HL-60/S4 treated with retinoic acid at 250 ng/mL for 4 days and 3 days (cell line): ENCODE data around the gene GIPC3.
"Not testable (repeated sequence)": the region's sequence is repeated elsewhere in the genome, so short reads cannot be mapped to it uniquely, and the experiment has no call there.

Experiments
- in situ Hi-C: fragments of 300-500 bp; cut with MboI; formaldehyde crosslinking; loops from 2 replicates; pipeline ENCODE4 v1.7.0; 2022; ENCODE audit warnings: low sequenced_read_pairs

Gene GIPC3

GRCh38 chr19:3615524-3616135 is 30.4 kb downstream of the GIPC3 start:
- in situ Hi-C loops = no loop called here

- in situ Hi-C loops = no loop called here
Observed at GRCh38 chr19:3617463-3617862, 32.2 kb downstream of the GIPC3 start.

- in situ Hi-C loops = no loop called here
Observed at GRCh38 chr19:3618144-3618810, 33.0 kb downstream of the GIPC3 start.

DNA sequence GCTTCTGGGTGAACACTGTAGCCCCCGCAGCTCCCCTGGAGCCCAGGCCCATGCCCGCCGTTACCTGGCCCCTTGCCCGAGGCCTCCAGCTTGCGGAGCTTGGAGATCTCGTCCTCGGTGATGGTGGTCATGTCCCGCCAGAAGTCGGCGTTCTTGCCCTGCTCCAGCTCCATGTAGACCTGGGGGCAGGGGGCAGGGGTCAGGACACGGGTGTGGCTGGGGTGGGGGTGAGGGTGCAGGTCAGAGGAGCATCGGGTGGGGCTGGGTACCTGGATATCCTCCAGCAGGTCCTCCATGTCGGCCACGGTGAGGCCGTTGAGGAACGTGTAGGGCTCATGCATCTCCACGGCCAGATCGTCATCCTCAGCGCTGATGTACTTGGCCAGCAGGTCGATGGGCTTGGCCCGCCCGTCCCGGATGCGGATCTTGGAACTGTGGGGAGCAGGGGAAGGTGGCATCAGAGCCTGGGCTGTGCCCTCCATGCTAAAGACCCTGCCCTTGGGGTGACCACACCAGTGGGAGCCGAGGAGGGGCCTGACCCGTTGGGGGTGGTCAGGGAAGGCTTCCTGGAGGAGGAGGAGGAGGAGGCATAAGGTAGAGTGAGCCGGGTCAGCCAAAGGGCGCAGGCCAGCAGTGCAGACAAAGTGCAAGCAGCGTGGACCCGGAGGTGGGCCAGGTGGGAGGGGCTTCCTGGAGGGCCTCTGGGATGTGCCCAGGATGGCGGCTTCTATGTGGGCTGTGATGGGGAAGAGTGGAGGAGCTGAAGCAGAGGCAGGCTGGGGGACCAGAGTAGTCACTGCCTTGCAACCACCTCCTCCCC is 33.7 kb downstream of the GIPC3 start:
- in situ Hi-C loops = no loop called here

DNA sequence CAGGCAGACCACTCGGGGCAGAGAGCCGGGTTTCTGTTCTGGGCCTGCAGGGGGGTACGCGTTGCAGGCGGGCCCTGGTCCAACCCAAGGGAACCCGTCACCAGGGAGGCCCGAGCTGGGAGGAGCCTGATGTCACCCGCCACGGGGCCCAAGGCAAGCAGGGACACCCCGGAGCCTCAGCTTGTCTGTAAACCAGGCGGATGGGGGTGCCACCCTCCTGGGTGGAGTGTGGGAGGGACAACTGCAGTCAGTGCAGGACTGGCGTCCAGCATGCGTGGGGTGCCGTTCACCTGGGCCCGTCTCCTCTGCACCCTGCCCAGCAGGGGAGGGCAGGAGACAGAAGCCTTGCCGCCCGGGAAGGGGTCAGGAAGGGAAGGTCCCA is 34.3 kb downstream of the GIPC3 start:
- in situ Hi-C loops = no loop called here

- in situ Hi-C loops = no loop called here
Observed at GRCh38 chr19:3620145-3620816, 35.0 kb downstream of the GIPC3 start.

GRCh38 chr19:3620817-3621547 is 35.7 kb downstream of the GIPC3 start:
- in situ Hi-C loops = no loop called here

DNA sequence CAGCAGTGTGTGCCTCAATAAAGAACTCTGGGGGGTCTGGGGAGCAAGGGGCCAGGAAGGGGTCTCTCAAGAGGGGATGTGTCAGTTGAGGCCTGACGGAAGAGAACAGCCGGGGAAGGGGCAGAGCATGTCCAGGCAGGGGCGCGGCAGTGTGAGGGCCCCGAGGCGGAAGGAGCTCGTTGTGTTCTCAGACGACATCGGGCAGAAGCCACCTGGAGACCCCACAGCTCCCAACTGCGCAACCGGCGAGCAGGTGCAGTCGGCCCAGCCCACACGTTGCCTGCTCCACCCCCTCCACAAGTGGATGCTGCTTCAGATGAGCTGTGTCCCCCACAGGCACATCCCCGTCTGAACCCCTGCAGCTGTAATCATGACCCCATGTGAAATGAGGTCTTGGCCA is 36.4 kb downstream of the GIPC3 start:
- in situ Hi-C loops = no loop called here

DNA sequence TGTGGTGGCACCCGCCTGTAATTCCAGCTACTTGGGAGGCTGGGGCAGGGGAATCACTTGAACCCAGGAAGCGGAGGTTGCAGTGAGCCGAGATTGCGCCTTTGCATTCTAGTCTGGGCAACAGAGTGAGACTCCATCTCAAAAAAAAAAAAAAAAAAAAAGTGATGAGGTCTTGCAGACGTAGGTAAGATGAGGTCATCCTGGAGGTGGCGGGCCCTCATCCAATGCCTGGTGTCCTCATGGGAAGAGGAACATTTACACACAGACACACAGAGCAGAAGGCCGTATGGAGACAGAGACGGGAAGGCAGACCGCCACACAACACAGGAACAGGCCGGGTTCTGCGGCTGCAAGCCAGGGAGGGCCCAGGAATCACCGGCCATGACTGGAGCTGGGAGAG is 36.9 kb downstream of the GIPC3 start:
- in situ Hi-C loops = no loop called here

DNA sequence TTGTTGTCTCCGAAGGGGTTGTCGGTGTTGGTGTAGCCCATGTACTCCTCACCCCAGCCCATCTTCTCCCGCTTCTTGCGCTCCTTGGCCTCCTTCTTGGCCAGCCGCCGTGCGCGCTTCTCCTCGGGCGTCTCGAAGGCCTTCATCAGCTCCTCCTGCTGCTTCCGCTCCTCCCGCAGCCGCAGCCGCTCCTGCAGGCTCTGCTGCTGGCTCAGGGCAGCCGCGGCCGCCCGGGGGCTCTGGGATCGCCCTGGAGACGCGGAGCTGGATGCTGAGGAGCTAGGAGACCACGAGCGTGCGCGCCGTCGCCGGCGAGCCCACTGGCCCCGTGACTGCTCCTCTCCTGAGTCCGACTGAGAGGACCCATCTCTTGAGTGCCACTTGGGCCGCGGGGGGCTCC is 38.4 kb downstream of the GIPC3 start:
- in situ Hi-C loops = no loop called here

- in situ Hi-C loops = no loop called here
Observed at GRCh38 chr19:3625996-3626472, 40.8 kb downstream of the GIPC3 start.

- in situ Hi-C loops = no loop called here
Observed at GRCh38 chr19:3626473-3627350, 41.4 kb downstream of the GIPC3 start, which contains the start of gene CACTIN. CACTIN (minus strand) TSS chr19:3626790; CDS start chr19:3626762, 28 bp downstream.

- in situ Hi-C loops = no loop called here
Observed at GRCh38 chr19:3627351-3627723, 42.1 kb downstream of the GIPC3 start.

DNA sequence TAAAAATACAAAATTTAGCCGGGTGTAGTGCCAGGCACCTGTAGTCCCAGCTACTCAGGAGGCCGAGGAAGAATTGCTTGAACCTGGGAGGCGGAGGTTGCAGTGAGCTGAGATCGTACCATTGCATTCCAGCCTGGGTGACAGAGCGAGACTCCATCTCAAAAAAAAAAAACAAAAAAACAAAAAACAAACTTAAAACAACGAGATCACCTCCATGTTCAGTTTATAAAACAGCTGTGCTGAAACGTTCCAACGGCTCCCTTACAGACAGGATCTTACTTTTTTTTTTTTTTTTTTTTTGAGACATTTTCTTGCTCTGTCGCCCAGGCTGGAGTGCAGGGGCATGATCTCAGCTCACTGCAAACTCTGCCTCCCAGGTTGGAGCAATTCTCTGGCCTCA is 43.5 kb downstream of the GIPC3 start:
- in situ Hi-C loops = not testable (repeated sequence)

DNA sequence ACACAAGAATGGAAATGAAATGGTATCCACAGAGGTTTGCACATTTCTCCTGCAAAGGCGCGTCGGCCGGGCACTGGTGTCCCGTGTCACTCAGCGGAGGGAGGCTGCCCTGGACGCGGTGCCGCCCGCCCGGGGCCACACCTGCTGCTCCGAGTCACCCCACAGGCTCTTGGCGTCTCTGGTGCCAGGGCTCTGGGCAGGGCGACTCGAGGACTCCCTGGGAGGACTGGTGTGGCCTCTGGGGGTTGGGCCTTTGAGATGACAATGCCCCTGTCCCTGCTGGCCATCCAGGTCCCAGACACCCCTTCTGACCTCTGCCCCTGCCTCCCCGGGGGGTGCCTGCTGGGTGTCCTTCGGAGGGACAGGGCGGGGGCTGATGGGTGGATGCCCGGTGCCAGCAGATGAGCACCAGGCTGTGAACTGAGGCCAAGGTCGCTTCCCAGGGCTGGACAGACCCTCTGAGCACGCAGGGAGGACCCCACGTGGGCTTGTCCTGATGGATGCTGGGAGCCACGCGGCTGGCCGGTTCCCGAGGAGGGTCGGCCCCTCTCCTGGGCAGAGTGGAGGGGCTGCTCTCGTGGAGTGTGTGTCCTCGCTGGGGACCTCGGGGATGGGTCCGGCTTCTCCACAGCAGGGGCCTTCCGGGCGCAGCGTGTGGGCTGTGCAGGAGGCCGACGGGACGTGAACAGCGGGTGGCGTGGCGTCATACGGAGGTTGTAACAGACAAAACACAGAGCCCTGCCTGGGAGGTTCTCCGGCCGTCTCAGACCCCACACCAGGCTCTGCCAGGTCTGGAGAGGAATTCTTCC is 46.0 kb downstream of the GIPC3 start:
- in situ Hi-C loops = no loop called here

GRCh38 chr19:3632098-3632497 is 46.8 kb downstream of the GIPC3 start:
- in situ Hi-C loops = no loop called here

- in situ Hi-C loops = no loop called here
Observed at GRCh38 chr19:3632739-3633558, 47.7 kb downstream of the GIPC3 start.

GRCh38 chr19:3633559-3633988 is 48.3 kb downstream of the GIPC3 start:
- in situ Hi-C loops = no loop called here
